ENCODE measurements around the gene LRRC32.

The LRRC32 gene

DNA sequence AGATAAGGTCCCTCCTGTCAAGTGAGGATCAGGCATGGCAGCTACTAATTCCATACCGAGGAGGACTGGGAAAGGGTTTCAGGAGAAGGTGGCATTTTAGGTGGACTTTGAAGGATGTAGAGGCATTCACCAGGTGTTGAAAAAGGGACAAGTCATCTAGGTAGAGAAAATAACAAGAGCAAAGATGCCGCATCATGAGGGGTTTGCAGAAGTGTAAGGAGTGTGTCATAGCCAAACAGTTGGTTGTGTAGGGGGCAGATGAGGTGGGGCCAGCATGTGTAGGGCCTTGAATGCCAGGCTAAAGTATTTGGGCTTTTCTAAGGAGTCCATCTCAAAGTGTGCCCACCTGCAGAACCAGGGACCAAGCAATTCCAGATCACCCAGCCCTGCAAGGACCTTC, 11.6 kb upstream of the LRRC32 start:
- TF ChIP-seq, protein P1, sequence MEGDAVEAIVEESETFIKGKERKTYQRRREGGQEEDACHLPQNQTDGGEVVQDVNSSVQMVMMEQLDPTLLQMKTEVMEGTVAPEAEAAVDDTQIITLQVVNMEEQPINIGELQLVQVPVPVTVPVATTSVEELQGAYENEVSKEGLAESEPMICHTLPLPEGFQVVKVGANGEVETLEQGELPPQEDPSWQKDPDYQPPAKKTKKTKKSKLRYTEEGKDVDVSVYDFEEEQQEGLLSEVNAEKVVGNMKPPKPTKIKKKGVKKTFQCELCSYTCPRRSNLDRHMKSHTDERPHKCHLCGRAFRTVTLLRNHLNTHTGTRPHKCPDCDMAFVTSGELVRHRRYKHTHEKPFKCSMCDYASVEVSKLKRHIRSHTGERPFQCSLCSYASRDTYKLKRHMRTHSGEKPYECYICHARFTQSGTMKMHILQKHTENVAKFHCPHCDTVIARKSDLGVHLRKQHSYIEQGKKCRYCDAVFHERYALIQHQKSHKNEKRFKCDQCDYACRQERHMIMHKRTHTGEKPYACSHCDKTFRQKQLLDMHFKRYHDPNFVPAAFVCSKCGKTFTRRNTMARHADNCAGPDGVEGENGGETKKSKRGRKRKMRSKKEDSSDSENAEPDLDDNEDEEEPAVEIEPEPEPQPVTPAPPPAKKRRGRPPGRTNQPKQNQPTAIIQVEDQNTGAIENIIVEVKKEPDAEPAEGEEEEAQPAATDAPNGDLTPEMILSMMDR (IDR thresholded peaks at IDR 0.05; ENCODE audit: low read depth, low read length): no peak
- no peak overlapping the region for H3K4me3 ChIP-seq (replicated peaks in 1 of 2; ENCODE audit: low read depth in 2 of 2, low read length in 2 of 2)
- no peak for DNase-seq (ENCODE audit: low read depth in 2 of 2)

DNA sequence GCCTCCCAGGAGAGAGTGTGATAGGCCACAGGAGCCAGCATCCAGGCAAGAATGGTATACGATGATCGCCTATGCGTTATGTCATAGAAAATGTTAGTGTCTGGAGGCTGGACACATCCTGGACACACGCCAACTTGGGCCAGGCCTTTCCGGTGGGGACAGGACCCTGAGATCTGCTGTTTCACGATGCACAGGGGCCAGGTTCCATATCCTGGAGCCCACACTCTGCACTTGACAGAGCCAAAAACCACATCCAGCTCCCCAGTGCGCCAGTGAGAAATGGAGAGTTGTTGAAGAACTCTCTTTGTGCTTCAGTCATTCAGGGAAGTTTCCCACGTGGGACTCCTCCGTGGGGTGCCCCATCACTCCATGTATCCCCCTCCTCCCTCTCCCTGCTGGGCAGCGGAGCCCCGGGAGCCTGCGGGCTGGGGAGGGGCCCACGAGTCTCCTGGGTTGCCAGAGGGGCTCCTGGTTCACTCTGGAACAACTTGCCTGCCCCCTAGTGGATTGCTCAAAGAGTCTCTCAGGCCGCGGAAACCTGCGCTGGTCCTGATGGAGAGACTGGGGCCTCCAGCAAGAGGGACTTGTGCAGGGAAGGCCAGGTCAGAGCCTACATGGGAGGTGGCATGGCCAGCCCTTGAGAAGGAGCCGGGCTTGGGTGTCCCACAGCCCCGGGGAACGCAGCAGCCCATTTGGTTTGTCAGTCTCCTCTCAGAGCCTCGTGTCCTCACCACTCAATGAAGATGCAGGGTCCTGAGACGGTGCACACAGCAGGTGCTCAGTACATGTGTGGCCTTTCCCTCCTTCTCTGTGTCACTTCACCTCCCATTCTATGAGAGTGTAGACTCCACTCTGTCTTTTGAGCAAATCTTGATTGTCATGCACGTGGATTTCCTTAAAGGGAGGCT, 10.2 kb upstream of the LRRC32 start:
- TF ChIP-seq, protein P1 (IDR thresholded peaks at IDR 0.05; ENCODE audit: low read depth, low read length): peak; percentile 86
- DNase-seq (ENCODE audit: low read depth in 2 of 2): peak; percentile 78 to 82
- no peak overlapping the region for H3K4me3 ChIP-seq (replicated peaks in 1 of 2; ENCODE audit: low read depth in 2 of 2, low read length in 2 of 2)

DNA sequence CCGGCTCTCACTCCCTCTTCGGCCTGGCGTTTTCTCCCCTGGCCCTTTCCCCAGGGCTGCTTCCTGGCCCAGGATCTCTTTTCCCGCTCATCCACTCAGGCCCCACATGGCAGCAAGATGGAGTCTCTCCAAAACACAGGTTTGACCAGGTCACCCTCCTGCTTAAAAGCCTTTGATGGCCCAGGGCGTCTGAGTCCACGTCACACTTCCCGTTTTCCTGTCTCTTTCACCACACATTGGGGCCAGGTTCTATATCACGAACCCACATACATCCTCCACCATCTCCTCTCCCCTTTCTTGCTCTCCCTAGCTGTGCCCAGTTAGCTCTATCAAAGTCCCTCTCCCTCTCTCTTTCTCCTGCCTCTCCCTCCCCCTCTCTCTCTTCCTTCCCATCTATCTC, 7.8 kb upstream of the LRRC32 start:
- DNase-seq (ENCODE audit: low read depth in 2 of 2): no peak
- H3K4me3 ChIP-seq (replicated peaks in 1 of 2; ENCODE audit: low read depth in 2 of 2, low read length in 2 of 2): no peak overlapping the region
- TF ChIP-seq, protein P1 (IDR thresholded peaks at IDR 0.05; ENCODE audit: low read depth, low read length): no peak

DNA sequence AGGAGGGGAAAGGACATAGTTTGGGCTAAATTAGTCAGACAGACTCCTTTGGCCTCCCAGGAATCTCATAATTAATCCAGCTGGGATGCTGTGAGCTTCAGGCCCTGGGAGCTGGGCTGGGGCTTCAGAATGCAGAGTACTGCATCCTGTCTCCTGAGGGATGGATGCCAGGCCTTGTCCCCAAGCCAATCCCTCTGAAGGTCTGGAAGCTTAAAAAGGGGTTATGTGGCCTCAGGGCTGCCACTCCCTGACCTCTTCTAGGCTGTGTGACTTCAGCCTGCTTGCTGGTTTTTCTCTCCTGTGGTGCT, 6.9 kb upstream of the LRRC32 start:
- peak in 1 of 2 donors; percentile 16 for DNase-seq (ENCODE audit: low read depth in 2 of 2)
- TF ChIP-seq, protein P1 (IDR thresholded peaks at IDR 0.05; ENCODE audit: low read depth, low read length): no peak
- H3K4me3 ChIP-seq (replicated peaks in 1 of 2; ENCODE audit: low read depth in 2 of 2, low read length in 2 of 2): no peak overlapping the region

DNA sequence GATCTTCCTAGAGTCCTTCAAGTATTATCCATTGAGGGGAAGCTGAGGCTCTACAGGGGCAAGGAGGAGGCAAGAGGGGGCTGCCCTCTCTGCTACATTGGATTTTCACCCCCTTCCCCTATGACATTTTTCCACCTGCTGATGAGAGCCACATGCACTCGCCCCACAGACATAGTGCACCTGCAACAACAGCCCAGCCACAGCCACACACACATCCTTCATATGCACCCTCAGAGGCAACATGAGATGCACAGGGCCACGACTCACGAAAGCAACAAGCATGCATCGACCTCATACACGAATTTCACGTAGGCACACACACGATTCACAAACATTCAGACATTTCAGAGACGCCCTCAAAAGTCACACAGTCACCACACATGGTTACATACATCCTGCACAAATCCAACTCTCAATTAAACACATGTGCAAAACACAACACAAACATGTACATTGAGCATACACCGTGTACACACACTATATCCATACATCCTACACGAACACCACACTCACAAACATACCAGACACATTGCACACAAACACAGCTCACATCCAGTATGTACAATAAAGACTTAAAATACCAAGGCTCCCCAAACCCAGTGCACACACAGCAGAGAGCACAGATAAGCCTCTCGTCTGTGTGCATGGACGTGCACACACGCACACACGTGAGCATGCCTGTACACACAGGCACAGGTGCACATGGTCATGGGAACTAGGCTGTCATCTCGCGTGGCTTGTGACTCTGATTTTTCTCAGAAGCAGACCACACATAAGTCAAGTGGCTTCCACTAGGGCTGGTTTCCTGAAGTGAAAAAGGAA, 6.3 kb upstream of the LRRC32 start:
- TF ChIP-seq, protein P1 (IDR thresholded peaks at IDR 0.05; ENCODE audit: low read depth, low read length): no peak
- DNase-seq (ENCODE audit: low read depth in 2 of 2): no peak
- no peak overlapping the region for H3K4me3 ChIP-seq (replicated peaks in 1 of 2; ENCODE audit: low read depth in 2 of 2, low read length in 2 of 2)

DNA sequence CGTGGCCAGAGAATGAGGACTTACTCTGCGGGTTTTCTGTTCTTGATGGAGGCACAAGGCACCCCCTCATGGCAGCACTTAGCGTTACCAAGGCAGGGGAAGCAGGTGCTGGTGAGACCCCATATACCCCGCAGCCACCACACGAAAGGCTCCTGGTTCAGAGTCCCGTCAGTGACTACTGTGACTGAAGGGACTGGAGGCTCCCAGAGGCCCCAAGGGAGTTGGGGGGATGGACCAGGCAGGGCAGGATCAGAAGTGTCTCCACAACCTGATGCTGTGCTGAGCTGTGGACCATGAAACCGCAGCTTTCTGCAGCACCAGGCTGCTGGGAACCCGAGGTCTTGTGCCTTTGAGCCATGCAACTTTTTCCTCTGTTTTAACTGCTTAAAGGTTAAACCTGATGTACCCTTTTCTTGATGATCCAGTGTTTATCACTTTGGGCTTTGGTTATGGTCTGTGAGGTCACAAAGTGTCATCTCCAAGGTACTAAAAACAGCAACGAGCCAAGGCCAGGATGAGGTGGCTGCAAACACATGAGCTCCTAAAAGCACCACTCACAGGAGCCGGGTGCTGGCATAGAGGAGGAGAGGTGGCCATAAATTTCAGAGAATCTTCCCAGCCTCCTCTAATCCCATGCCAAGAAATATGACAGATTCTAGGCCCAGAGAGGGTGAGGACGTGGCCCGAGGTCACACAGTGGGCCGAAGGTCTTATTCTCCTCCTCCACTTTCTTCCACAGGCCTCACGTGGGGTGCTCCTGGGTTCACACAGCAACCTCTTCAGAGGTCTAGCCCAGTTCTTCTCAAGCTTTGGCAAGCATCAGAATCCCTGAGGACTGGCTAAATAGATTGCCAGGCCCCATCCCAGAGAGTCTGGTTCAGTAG, 4.2 kb upstream of the LRRC32 start:
- no peak for DNase-seq (ENCODE audit: low read depth in 2 of 2)
- TF ChIP-seq, protein P1 (IDR thresholded peaks at IDR 0.05; ENCODE audit: low read depth, low read length): no peak
- H3K4me3 ChIP-seq (replicated peaks in 1 of 2; ENCODE audit: low read depth in 2 of 2, low read length in 2 of 2): no peak overlapping the region

All from cardiac fibroblast (primary cell).